GM12878 (cell line): ENCODE measurements around the gene MRPL30. TPM values are rescaled to one million over a fixed set of nuclear protein-coding genes. Genes with fewer than 3 reads are reported as not detected.

ENCODE experiments used
- CHD2 ChIP-seq: IDR thresholded peaks from 2 replicates; pipeline ENCODE4 v1.6.1; 2011; ENCODE audit warnings: low read depth, low read length, improper control_type of control experiment, borderline replicate concordance
- CHD4 ChIP-seq: fragments of 200-600 bp; sonication (generic); IDR thresholded peaks from 2 replicates; pipeline ENCODE4 v1.6.1; 2016; ENCODE audit warnings: mild to moderate bottlenecking
- CREM ChIP-seq: IDR thresholded peaks from 2 replicates; pipeline ENCODE4 v1.6.1; 2014; ENCODE audit warnings: antibody characterized with exemption, low read depth
- CTCF ChIP-seq, 3 experiments: IDR thresholded peaks in 2 of 3; conservative IDR thresholded peaks in 1 of 3; 2 replicates each; pipeline ENCODE4 v1.5.1; 2011; ENCODE audit warnings: low read depth in 3 of 3, low read length in 3 of 3, mild to moderate bottlenecking in 3 of 3, control low read depth in 2 of 3, moderate library complexity in 2 of 3, inconsistent platforms in 1 of 3, mixed read lengths in 1 of 3; ENCODE audit not compliant: control insufficient read depth in 2 of 3, insufficient read depth in 1 of 3; ENCODE audit errors: extremely low read depth in 1 of 3
- EGR1 ChIP-seq, 2 experiments: IDR thresholded peaks; 1 replicate in 1 of 2; 2 replicates in 1 of 2; pipeline ENCODE4 v1.6.1; 2011 to 2012; ENCODE audit warnings: low read depth in 2 of 2, low read length in 2 of 2, borderline replicate concordance in 1 of 2, mild to moderate bottlenecking in 1 of 2, moderate library complexity in 1 of 2
- ESRRA ChIP-seq: IDR thresholded peaks from 2 replicates; pipeline ENCODE4 v1.6.1; 2012; ENCODE audit warnings: mild to moderate bottlenecking, low read length, improper control_type of control experiment
- HDAC2 ChIP-seq: fragments of 200-600 bp; sonication (generic); IDR thresholded peaks from 2 replicates; pipeline ENCODE4 v1.6.1; 2017
- IKZF1 ChIP-seq: fragments of 450-650 bp; conservative IDR thresholded peaks from 2 replicates; pipeline ENCODE4 v1.6.1; 2017; ENCODE audit warnings: antibody characterized with exemption, mild to moderate bottlenecking
- MEF2B ChIP-seq: fragments of 450-650 bp; IDR thresholded peaks from 2 replicates; pipeline ENCODE4 v1.6.1; 2018; ENCODE audit warnings: mild to moderate bottlenecking, moderate library complexity; ENCODE audit not compliant: partially characterized antibody, poor library complexity, severe bottlenecking
- MYC ChIP-seq: IDR thresholded peaks from 2 replicates; pipeline ENCODE4 v1.6.1; 2011; ENCODE audit warnings: mild to moderate bottlenecking, low read length, moderate library complexity, inconsistent platforms; ENCODE audit not compliant: insufficient read depth, insufficient replicate concordance, insufficient read length, severe bottlenecking
- NFYB ChIP-seq: IDR thresholded peaks from 2 replicates; pipeline ENCODE4 v1.6.1; 2011; ENCODE audit warnings: low read depth, mild to moderate bottlenecking, low read length, improper control_type of control experiment, moderate library complexity; ENCODE audit not compliant: insufficient read depth
- NR2F1 ChIP-seq: fragments of 450-650 bp; conservative IDR thresholded peaks from 2 replicates; pipeline ENCODE4 v1.6.1; 2017; ENCODE audit warnings: mild to moderate bottlenecking
- PAX5 ChIP-seq: IDR thresholded peaks from 2 replicates; pipeline ENCODE4 v1.6.1; 2011; ENCODE audit warnings: low read depth, low read length, borderline replicate concordance
- PAX8 ChIP-seq: fragments of 450-650 bp; IDR thresholded peaks from 2 replicates; pipeline ENCODE4 v1.6.1; 2017; ENCODE audit warnings: mild to moderate bottlenecking, moderate library complexity
- POLR2A ChIP-seq: IDR thresholded peaks from 2 replicates; pipeline ENCODE4 v1.6.1; 2011; ENCODE audit warnings: low read depth, mild to moderate bottlenecking, low read length
- POLR2AphosphoS2 ChIP-seq: IDR thresholded peaks from 2 replicates; pipeline ENCODE4 v1.6.1; 2011; ENCODE audit warnings: low read depth, mild to moderate bottlenecking, low read length, improper control_type of control experiment, moderate library complexity
- SMAD1 ChIP-seq: fragments of 450-650 bp; IDR thresholded peaks from 2 replicates; pipeline ENCODE4 v1.6.1; 2018; ENCODE audit warnings: mild to moderate bottlenecking, low read depth; ENCODE audit not compliant: partially characterized antibody
- SMARCA5 ChIP-seq: fragments of 450-650 bp; IDR thresholded peaks from 2 replicates; pipeline ENCODE4 v1.6.1; 2017; ENCODE audit warnings: mild to moderate bottlenecking
- SMC3 ChIP-seq: IDR thresholded peaks from 2 replicates; pipeline ENCODE4 v1.6.1; 2011; ENCODE audit warnings: low read length, improper control_type of control experiment, borderline replicate concordance
- SP1 ChIP-seq: IDR thresholded peaks from one replicate; pipeline ENCODE4 v1.6.1; 2011; ENCODE audit warnings: low read depth, low read length
- SRF ChIP-seq, 2 experiments: IDR thresholded peaks; 2 replicates each; pipeline ENCODE4 v1.6.1; 2011; ENCODE audit warnings: low read depth in 2 of 2, low read length in 2 of 2, mild to moderate bottlenecking in 1 of 2, moderate library complexity in 1 of 2
- SUPT20H ChIP-seq: IDR thresholded peaks from 2 replicates; pipeline ENCODE4 v1.6.1; 2011; ENCODE audit warnings: low read depth, mild to moderate bottlenecking, low read length, moderate library complexity, borderline replicate concordance; ENCODE audit not compliant: control insufficient read depth
- YBX1 ChIP-seq: fragments of 450-650 bp; IDR thresholded peaks from 2 replicates; pipeline ENCODE4 v1.6.1; 2016; ENCODE audit warnings: antibody characterized with exemption
- ZNF217 ChIP-seq: fragments of 450-650 bp; IDR thresholded peaks from 2 replicates; pipeline ENCODE4 v1.6.1; 2017; ENCODE audit warnings: antibody characterized with exemption, mild to moderate bottlenecking
- ZNF24 ChIP-seq: fragments of 450-650 bp; IDR thresholded peaks from 2 replicates; pipeline ENCODE4 v1.6.1; 2017; ENCODE audit warnings: antibody characterized with exemption, mild to moderate bottlenecking
- ZSCAN29 ChIP-seq: fragments of 450-650 bp; IDR thresholded peaks from 2 replicates; pipeline ENCODE4 v1.6.1; 2017; ENCODE audit warnings: mild to moderate bottlenecking, moderate library complexity
- polyA plus RNA-seq, 11 experiments: library from polyadenylated mRNA; depleted of rRNA in 4 of 11; unstranded in 6 of 11; stranded (reverse) in 5 of 11; fragments of >200 nt; fragmentation: Nextera tagmentation in 4 of 11; fragmentation: Illumina TruSeq in 1 of 11; extraction: Ambion mirVana in 4 of 11; extraction: Trizol in 1 of 11; gene quantifications; 1 replicate in 1 of 11; 2 replicates in 10 of 11; pipeline versions ENCODE4 v1.2.1 to v1.2.3, GENCODE V29; 2011 to 2016; ENCODE audit warnings: inconsistent platforms in 2 of 11, missing spikeins in 2 of 11, low read depth in 1 of 11
- total RNA-seq, 4 experiments: library from RNA; depleted of rRNA in 3 of 4; stranded (reverse); fragments of >200 nt in 3 of 4; fragmentation: Illumina TruSeq in 1 of 4; extraction: Trizol in 1 of 4; gene quantifications; 2 replicates each; pipeline versions ENCODE4 v1.2.1 to v1.2.3, GENCODE V29; 2013 to 2021
- TF ChIP-seq, protein P1 (sequence below): fragments of 450-650 bp; formaldehyde crosslinking; IDR thresholded peaks from 2 replicates; pipeline ENCODE4 v1.4.0; 2020; ENCODE audit warnings: mild to moderate bottlenecking, moderate library complexity

Gene MRPL30
- total and polyA plus RNA-seq, 10 of the 15 experiments (the other 5 are each of a cell fraction or from before 2014, with no cell fraction given): 33.6 to 63.3 (median 40.1) TPM

GRCh38 chr2:99180755-99181623 lies at the start of gene MRPL30, which contains the start of gene MITD1 (continued):
- TF ChIP-seq, protein P1, sequence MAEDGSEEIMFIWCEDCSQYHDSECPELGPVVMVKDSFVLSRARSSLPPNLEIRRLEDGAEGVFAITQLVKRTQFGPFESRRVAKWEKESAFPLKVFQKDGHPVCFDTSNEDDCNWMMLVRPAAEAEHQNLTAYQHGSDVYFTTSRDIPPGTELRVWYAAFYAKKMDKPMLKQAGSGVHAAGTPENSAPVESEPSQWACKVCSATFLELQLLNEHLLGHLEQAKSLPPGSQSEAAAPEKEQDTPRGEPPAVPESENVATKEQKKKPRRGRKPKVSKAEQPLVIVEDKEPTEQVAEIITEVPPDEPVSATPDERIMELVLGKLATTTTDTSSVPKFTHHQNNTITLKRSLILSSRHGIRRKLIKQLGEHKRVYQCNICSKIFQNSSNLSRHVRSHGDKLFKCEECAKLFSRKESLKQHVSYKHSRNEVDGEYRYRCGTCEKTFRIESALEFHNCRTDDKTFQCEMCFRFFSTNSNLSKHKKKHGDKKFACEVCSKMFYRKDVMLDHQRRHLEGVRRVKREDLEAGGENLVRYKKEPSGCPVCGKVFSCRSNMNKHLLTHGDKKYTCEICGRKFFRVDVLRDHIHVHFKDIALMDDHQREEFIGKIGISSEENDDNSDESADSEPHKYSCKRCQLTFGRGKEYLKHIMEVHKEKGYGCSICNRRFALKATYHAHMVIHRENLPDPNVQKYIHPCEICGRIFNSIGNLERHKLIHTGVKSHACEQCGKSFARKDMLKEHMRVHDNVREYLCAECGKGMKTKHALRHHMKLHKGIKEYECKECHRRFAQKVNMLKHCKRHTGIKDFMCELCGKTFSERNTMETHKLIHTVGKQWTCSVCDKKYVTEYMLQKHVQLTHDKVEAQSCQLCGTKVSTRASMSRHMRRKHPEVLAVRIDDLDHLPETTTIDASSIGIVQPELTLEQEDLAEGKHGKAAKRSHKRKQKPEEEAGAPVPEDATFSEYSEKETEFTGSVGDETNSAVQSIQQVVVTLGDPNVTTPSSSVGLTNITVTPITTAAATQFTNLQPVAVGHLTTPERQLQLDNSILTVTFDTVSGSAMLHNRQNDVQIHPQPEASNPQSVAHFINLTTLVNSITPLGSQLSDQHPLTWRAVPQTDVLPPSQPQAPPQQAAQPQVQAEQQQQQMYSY: no peak
- no peak for TF ChIP-seq NR2F1
- no peak for TF ChIP-seq ZNF217
- TF ChIP-seq PAX5: peak; percentile 67
- TF ChIP-seq MEF2B: peak; percentile 46
- TF ChIP-seq CHD4: no peak
- TF ChIP-seq SRF (IDR thresholded peaks at IDR 0.05; ENCODE audit: low read depth in 2 of 2, low read length in 2 of 2): peak; percentile 15 to 89; a peak in 2 of 4 replicates
- peak in 1 of 2 experiments; percentile 48; a peak in 1 of 3 replicates for TF ChIP-seq EGR1 (IDR thresholded peaks at IDR 0.05; ENCODE audit: borderline replicate concordance in 1 of 2, low read depth in 2 of 2, low read length in 2 of 2)
- peak; percentile 81; the same call in 1 of the 2 replicates for TF ChIP-seq ZNF24
- no peak for TF ChIP-seq ESRRA
- no peak for TF ChIP-seq SMC3
- no peak for TF ChIP-seq HDAC2
- TF ChIP-seq POLR2A: peak; percentile 93
- peak; percentile 90; the same call in 1 of the 2 replicates for TF ChIP-seq SMARCA5
- peak; percentile 89 for TF ChIP-seq CREM
- no peak for TF ChIP-seq CTCF (IDR thresholded peaks at IDR 0.05 in 2 of 3, conservative IDR thresholded peaks at IDR 0.05 in 1 of 3; ENCODE audit: control insufficient read depth in 2 of 3, extremely low read depth in 1 of 3, insufficient read depth in 1 of 3, low read depth in 3 of 3, low read length in 3 of 3)
- no peak for TF ChIP-seq MYC
- peak; percentile 81 for TF ChIP-seq CHD2
- TF ChIP-seq PAX8: no peak
- TF ChIP-seq IKZF1: peak; percentile 98
- no peak for TF ChIP-seq NFYB
- TF ChIP-seq YBX1: no peak
- peak; percentile 80 for TF ChIP-seq POLR2AphosphoS2
- no peak for TF ChIP-seq ZSCAN29
- peak; percentile 35 for TF ChIP-seq SMAD1
- TF ChIP-seq SUPT20H: no peak
- TF ChIP-seq SP1: peak; percentile 92
